ENCODE data around the gene C20orf144.

GRCh38 chr20:33626190-33626589 is 35.9 kb upstream of the C20orf144 start:
- no peak for TF ChIP-seq CTCF (conservative IDR thresholded peaks at IDR 0.05; ENCODE audit: low read length)
- no peak for TF ChIP-seq EZH2phosphoT487 (IDR thresholded peaks at IDR 0.05; ENCODE audit: borderline replicate concordance)
